HEK293 (cell line): ENCODE data around the gene MED23.

Experiments used
- CTCF ChIP-seq: fragments of 450-650 bp; formaldehyde crosslinking; IDR thresholded peaks from 2 replicates; pipeline ENCODE4 v1.5.1; 2016; ENCODE audit warnings: missing biosample characterization, missing genetic modification characterization
- KLF9 ChIP-seq: fragments of 450-650 bp; formaldehyde crosslinking; IDR thresholded peaks from 2 replicates; pipeline ENCODE4 v1.5.1; 2016; ENCODE audit warnings: missing biosample characterization, missing genetic modification characterization, low read depth
- PRDM10 ChIP-seq: fragments of 450-650 bp; formaldehyde crosslinking; IDR thresholded peaks from 2 replicates; pipeline ENCODE4 v1.5.1; 2016; ENCODE audit warnings: missing biosample characterization, missing genetic modification characterization
- SP7 ChIP-seq: fragments of 450-650 bp; formaldehyde crosslinking; IDR thresholded peaks from 2 replicates; pipeline ENCODE4 v1.5.1; 2016; ENCODE audit warnings: missing biosample characterization, missing genetic modification characterization
- YY1 ChIP-seq: fragments of 450-650 bp; formaldehyde crosslinking; IDR thresholded peaks from 2 replicates; pipeline ENCODE4 v1.5.1; 2018; ENCODE audit warnings: missing biosample characterization, missing genetic modification characterization
- ZNF280C ChIP-seq: fragments of 450-650 bp; formaldehyde crosslinking; IDR thresholded peaks from 2 replicates; pipeline ENCODE4 v1.5.1; 2016; ENCODE audit warnings: missing biosample characterization, missing genetic modification characterization
- ZNF302 ChIP-seq: fragments of 450-650 bp; formaldehyde crosslinking; IDR thresholded peaks from 2 replicates; pipeline ENCODE4 v1.5.1; 2016; ENCODE audit warnings: missing biosample characterization, missing genetic modification characterization, low read depth
- ZNF350 ChIP-seq: fragments of 450-650 bp; formaldehyde crosslinking; IDR thresholded peaks from 2 replicates; pipeline ENCODE4 v1.5.0; 2017; ENCODE audit warnings: missing biosample characterization, mild to moderate bottlenecking, missing genetic modification characterization
- ZNF48 ChIP-seq: fragments of 450-650 bp; formaldehyde crosslinking; IDR thresholded peaks from 2 replicates; pipeline ENCODE4 v1.5.1; 2016; ENCODE audit warnings: missing biosample characterization, missing genetic modification characterization
- ZNF514 ChIP-seq: fragments of 450-650 bp; formaldehyde crosslinking; IDR thresholded peaks from 2 replicates; pipeline ENCODE4 v1.5.1; 2016; ENCODE audit warnings: missing biosample characterization, missing genetic modification characterization
- TF ChIP-seq, protein P1 (sequence below): fragments of 450-650 bp; formaldehyde crosslinking; conservative IDR thresholded peaks from 2 replicates; pipeline ENCODE4 v1.5.1; 2016; ENCODE audit warnings: low read depth, missing biosample characterization, missing genetic modification characterization
- TF ChIP-seq, protein P2 (sequence below): fragments of 450-650 bp; formaldehyde crosslinking; IDR thresholded peaks from 2 replicates; pipeline ENCODE4 v1.5.1; 2016; ENCODE audit warnings: missing biosample characterization, missing genetic modification characterization
- TF ChIP-seq, protein P3 (sequence below): fragments of 450-650 bp; formaldehyde crosslinking; IDR thresholded peaks from 2 replicates; pipeline ENCODE4 v1.5.1; 2016; ENCODE audit warnings: missing biosample characterization, missing genetic modification characterization

DNA sequence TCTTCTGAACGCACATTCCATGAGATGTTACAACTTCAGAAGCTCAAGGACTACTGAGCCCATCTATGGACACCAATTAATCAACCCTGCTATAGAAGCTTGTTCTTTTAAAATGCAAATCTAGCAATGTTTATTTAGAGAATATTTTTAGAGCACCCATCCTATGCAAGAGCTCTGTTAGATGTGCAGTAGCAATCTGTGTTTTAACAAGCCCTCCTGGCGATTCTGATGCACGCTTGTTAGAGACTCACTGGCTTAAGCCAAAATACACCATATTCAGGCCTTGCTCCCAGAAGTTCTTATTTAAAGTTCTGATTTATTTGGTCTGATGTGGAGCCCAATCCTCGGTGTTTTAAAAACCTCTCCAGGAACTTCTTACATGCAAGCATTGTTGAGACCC is 76.1 kb downstream of the MED23 start:
- no peak for TF ChIP-seq CTCF
- TF ChIP-seq, protein P1, sequence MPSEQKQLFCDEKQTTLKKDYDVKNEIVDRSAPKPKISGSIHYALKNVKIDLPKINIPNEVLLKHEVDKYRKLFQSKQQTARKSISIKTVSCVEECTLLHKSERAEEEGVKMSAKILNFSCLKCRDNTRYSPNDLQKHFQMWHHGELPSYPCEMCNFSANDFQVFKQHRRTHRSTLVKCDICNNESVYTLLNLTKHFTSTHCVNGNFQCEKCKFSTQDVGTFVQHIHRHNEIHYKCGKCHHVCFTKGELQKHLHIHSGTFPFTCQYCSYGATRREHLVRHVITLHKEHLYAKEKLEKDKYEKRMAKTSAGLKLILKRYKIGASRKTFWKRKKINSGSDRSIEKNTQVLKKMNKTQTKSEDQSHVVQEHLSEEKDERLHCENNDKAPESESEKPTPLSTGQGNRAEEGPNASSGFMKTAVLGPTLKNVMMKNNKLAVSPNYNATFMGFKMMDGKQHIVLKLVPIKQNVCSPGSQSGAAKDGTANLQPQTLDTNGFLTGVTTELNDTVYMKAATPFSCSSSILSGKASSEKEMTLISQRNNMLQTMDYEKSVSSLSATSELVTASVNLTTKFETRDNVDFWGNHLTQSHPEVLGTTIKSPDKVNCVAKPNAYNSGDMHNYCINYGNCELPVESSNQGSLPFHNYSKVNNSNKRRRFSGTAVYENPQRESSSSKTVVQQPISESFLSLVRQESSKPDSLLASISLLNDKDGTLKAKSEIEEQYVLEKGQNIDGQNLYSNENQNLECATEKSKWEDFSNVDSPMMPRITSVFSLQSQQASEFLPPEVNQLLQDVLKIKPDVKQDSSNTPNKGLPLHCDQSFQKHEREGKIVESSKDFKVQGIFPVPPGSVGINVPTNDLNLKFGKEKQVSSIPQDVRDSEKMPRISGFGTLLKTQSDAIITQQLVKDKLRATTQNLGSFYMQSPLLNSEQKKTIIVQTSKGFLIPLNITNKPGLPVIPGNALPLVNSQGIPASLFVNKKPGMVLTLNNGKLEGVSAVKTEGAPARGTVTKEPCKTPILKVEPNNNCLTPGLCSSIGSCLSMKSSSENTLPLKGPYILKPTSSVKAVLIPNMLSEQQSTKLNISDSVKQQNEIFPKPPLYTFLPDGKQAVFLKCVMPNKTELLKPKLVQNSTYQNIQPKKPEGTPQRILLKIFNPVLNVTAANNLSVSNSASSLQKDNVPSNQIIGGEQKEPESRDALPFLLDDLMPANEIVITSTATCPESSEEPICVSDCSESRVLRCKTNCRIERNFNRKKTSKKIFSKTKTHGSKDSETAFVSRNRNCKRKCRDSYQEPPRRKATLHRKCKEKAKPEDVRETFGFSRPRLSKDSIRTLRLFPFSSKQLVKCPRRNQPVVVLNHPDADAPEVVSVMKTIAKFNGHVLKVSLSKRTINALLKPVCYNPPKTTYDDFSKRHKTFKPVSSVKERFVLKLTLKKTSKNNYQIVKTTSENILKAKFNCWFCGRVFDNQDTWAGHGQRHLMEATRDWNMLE (tag by site-specific recombination), result no peak
- TF ChIP-seq, protein P2, sequence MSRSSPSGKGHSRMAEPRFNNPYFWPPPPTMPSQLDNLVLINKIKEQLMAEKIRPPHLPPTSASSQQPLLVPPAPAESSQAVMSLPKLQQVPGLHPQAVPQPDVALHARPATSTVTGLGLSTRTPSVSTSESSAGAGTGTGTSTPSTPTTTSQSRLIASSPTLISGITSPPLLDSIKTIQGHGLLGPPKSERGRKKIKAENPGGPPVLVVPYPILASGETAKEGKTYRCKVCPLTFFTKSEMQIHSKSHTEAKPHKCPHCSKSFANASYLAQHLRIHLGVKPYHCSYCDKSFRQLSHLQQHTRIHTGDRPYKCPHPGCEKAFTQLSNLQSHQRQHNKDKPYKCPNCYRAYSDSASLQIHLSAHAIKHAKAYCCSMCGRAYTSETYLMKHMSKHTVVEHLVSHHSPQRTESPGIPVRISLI, result no peak
- no peak for TF ChIP-seq ZNF302
- no peak for TF ChIP-seq KLF9 (tag by site-specific recombination)
- no peak for TF ChIP-seq PRDM10 (tag by site-specific recombination)
- TF ChIP-seq ZNF280C (tag by site-specific recombination), result no peak
- TF ChIP-seq, protein P3, sequence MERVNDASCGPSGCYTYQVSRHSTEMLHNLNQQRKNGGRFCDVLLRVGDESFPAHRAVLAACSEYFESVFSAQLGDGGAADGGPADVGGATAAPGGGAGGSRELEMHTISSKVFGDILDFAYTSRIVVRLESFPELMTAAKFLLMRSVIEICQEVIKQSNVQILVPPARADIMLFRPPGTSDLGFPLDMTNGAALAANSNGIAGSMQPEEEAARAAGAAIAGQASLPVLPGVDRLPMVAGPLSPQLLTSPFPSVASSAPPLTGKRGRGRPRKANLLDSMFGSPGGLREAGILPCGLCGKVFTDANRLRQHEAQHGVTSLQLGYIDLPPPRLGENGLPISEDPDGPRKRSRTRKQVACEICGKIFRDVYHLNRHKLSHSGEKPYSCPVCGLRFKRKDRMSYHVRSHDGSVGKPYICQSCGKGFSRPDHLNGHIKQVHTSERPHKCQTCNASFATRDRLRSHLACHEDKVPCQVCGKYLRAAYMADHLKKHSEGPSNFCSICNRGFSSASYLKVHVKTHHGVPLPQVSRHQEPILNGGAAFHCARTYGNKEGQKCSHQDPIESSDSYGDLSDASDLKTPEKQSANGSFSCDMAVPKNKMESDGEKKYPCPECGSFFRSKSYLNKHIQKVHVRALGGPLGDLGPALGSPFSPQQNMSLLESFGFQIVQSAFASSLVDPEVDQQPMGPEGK, result no peak
- no peak for TF ChIP-seq ZNF48 (tag by site-specific recombination)
- no peak for TF ChIP-seq YY1 (tag by site-specific recombination)
- no peak for TF ChIP-seq ZNF350 (tag by site-specific recombination)
- no peak for TF ChIP-seq SP7 (tag by site-specific recombination)
- no peak for TF ChIP-seq ZNF514 (tag by site-specific recombination)
